Activated naive CD8-positive, alpha-beta T cell treated with anti-CD3 and anti-CD28 coated beads, Interleukin-2, amount 10 ng/mL, durations not matched to agents 7 days and 5 days (primary cell): Measurements from ENCODE around the gene SOD1. TPM values are rescaled to one million over a fixed set of nuclear protein-coding genes. Genes with fewer than 3 reads are reported as not detected.
A peak's percentile ranks its signal among the peaks of the same experiment; 100 is the strongest.
"Not testable (repeated sequence)": the region's sequence is repeated elsewhere in the genome, so short reads cannot be mapped to it uniquely, and the experiment has no call there.

Source experiments
- ATAC-seq: fragments of 150-1000 bp; cut with Tn5 transposase; one replicate; pipeline ENCODE4 v1.10.0; 2021; ENCODE audit warnings: low read depth, moderate library complexity
- POLR2A ChIA-PET: fragments of 350-600 bp; sonication (Branson Sonifier 250); formaldehyde crosslinking; loops from one replicate; lab custom pipeline; 2021; ENCODE audit warnings: antibody characterized with exemption; lab: Charles Lee
- DNase-seq: peaks from one replicate; pipeline ENCODE4 v3.0.0; 2021
- H3K27ac Mint-ChIP-seq: one replicate; pipeline ENCODE4 v1.8.0; 2022; ENCODE audit warnings: mild to moderate bottlenecking, mixed read lengths
- H3K27me3 Mint-ChIP-seq: one replicate; pipeline ENCODE4 v1.8.0; 2022; ENCODE audit warnings: mild to moderate bottlenecking, moderate library complexity, mixed read lengths
- H3K36me3 Mint-ChIP-seq: one replicate; pipeline ENCODE4 v1.8.0; 2021; ENCODE audit warnings: mild to moderate bottlenecking, mixed read lengths
- H3K4me1 Mint-ChIP-seq: one replicate; pipeline ENCODE4 v1.8.0; 2021; ENCODE audit warnings: mixed read lengths
- H3K4me3 Mint-ChIP-seq: one replicate; pipeline ENCODE4 v1.8.0; 2022; ENCODE audit warnings: mild to moderate bottlenecking, moderate library complexity, mixed read lengths
- H3K9me3 Mint-ChIP-seq: one replicate; pipeline ENCODE4 v1.8.0; 2021; ENCODE audit warnings: mixed read lengths
- total RNA-seq, 2 experiments: library from RNA; stranded (reverse); gene quantifications; one replicate each; pipeline ENCODE4 v1.2.3, GENCODE V29; 2021

Gene SOD1
- 100 to 1,000 TPM; 206 to 215 TPM for total RNA-seq

GRCh38 chr21:31659536-31660258 is at the start of gene SOD1:
Gene SOD1, plus strand, starts transcription at chr21:31659693. Its CDS starts 77 bp downstream, at chr21:31659770.
- ATAC-seq = peak; percentile 96
- peaks cover 50% of the 10 kb centered on the region for H3K4me1 Mint-ChIP-seq
- peak within 1 kb of the TSS; percentile 99 for H3K4me3 Mint-ChIP-seq

GRCh38 chr21:31611445-31611844 is 48.0 kb upstream of the SOD1 start:
- peaks cover 5% of the 10 kb centered on the region for H3K4me1 Mint-ChIP-seq
- no peak for ATAC-seq
- no peak for DNase-seq
- H3K27me3 Mint-ChIP-seq = peaks cover 15% of the 10 kb centered on the region
- H3K9me3 Mint-ChIP-seq = peaks cover 9% of the 10 kb centered on the region
- H3K27ac Mint-ChIP-seq = no peak overlapping the region
- no peak overlapping the region for H3K4me3 Mint-ChIP-seq
- POLR2A ChIA-PET = no interaction called here
- peaks cover 4% of the 10 kb centered on the region for H3K36me3 Mint-ChIP-seq

More at GRCh38 chr21:31659536-31660258, at the start of gene SOD1:
- Mint-ChIP-seq H3K27me3 (no peaks in the 10 kb centered on the region), H3K9me3 (no peaks in the 10 kb centered on the region), H3K36me3 (peaks cover 12% of the 10 kb centered on the region), H3K27ac (peak within 1 kb of the TSS; percentile 99)
- POLR2A ChIA-PET = interaction anchor here (1.0 kb wide), 1 partner anchor 11 kb away, joined by 3 read pairs; no protein-coding TSS in a partner anchor
- DNase-seq = peak; percentile 98

GRCh38 chr21:31612894-31613785 is 46.4 kb upstream of the SOD1 start:
- Mint-ChIP-seq H3K9me3 (peaks cover 9% of the 10 kb centered on the region), H3K4me1 (peaks cover 5% of the 10 kb centered on the region), H3K27me3 (peaks cover 13% of the 10 kb centered on the region)

GRCh38 chr21:31614705-31615104 is 44.8 kb upstream of the SOD1 start:
- Mint-ChIP-seq H3K9me3 (peaks cover 13% of the 10 kb centered on the region), H3K27ac (no peak overlapping the region), H3K4me1 (peaks cover 12% of the 10 kb centered on the region), H3K36me3 (peaks cover 6% of the 10 kb centered on the region), H3K27me3 (peaks cover 13% of the 10 kb centered on the region), H3K4me3 (no peak overlapping the region)
- ATAC-seq (no peak), DNase-seq (no peak)
- POLR2A ChIA-PET = no interaction called here

More at GRCh38 chr21:31612894-31613785, 46.4 kb upstream of the SOD1 start:
- POLR2A ChIA-PET = no interaction called here
- H3K4me3 Mint-ChIP-seq = no peak overlapping the region
- peaks cover 4% of the 10 kb centered on the region for H3K36me3 Mint-ChIP-seq
- DNase-seq (no peak), ATAC-seq (no peak)
- H3K27ac Mint-ChIP-seq = no peak overlapping the region

GRCh38 chr21:31616216-31616615 is 43.3 kb upstream of the SOD1 start:
- H3K36me3 Mint-ChIP-seq = peaks cover 4% of the 10 kb centered on the region
- ATAC-seq = no peak

GRCh38 chr21:31618696-31619430 is 40.6 kb upstream of the SOD1 start:
- H3K36me3 Mint-ChIP-seq = peaks cover 2% of the 10 kb centered on the region
- DNase-seq (no peak), ATAC-seq (no peak)
- no peak overlapping the region for H3K27ac Mint-ChIP-seq
- POLR2A ChIA-PET = interaction anchor here (0.6 kb wide), 1 partner anchor 866 kb away, joined by 3 read pairs; no protein-coding TSS in a partner anchor
- no peak overlapping the region for H3K4me3 Mint-ChIP-seq
- peaks cover 13% of the 10 kb centered on the region for H3K4me1 Mint-ChIP-seq
- H3K27me3 Mint-ChIP-seq = no peaks in the 10 kb centered on the region
- H3K9me3 Mint-ChIP-seq = peaks cover 5% of the 10 kb centered on the region

More at GRCh38 chr21:31616216-31616615, 43.3 kb upstream of the SOD1 start:
- Mint-ChIP-seq H3K4me3 (no peak overlapping the region), H3K27ac (no peak overlapping the region), H3K27me3 (peaks cover 9% of the 10 kb centered on the region), H3K9me3 (peaks cover 12% of the 10 kb centered on the region), H3K4me1 (peaks cover 12% of the 10 kb centered on the region)
- POLR2A ChIA-PET = no interaction called here
- no peak for DNase-seq

- peak; percentile 85 for ATAC-seq
- Mint-ChIP-seq H3K36me3 (peaks cover 2% of the 10 kb centered on the region), H3K4me1 (peaks cover 13% of the 10 kb centered on the region), H3K4me3 (peak overlapping the region; percentile 1), H3K27ac (no peak overlapping the region), H3K27me3 (no peaks in the 10 kb centered on the region), H3K9me3 (peaks cover 5% of the 10 kb centered on the region)
- POLR2A ChIA-PET = no interaction called here
- DNase-seq = no peak
Measured at GRCh38 chr21:31622397-31622796, 37.1 kb upstream of the SOD1 start.

- DNase-seq (no peak), ATAC-seq (no peak)
- POLR2A ChIA-PET = no interaction called here
- peaks cover 2% of the 10 kb centered on the region for H3K36me3 Mint-ChIP-seq
- peaks cover 11% of the 10 kb centered on the region for H3K4me1 Mint-ChIP-seq
- H3K9me3 Mint-ChIP-seq = peaks cover 5% of the 10 kb centered on the region
- no peak overlapping the region for H3K27ac Mint-ChIP-seq
- H3K27me3 Mint-ChIP-seq = no peaks in the 10 kb centered on the region
- no peak overlapping the region for H3K4me3 Mint-ChIP-seq
Measured at GRCh38 chr21:31623664-31624063, 35.8 kb upstream of the SOD1 start.

GRCh38 chr21:31624181-31624580 is 35.3 kb upstream of the SOD1 start:
- DNase-seq (no peak), ATAC-seq (no peak)
- POLR2A ChIA-PET = no interaction called here
- H3K9me3 Mint-ChIP-seq = peaks cover 1% of the 10 kb centered on the region
- peaks cover 7% of the 10 kb centered on the region for H3K4me1 Mint-ChIP-seq
- H3K27me3 Mint-ChIP-seq = no peaks in the 10 kb centered on the region
- no peak overlapping the region for H3K4me3 Mint-ChIP-seq
- H3K27ac Mint-ChIP-seq = no peak overlapping the region
- peaks cover under 1% of the 10 kb centered on the region for H3K36me3 Mint-ChIP-seq

- ATAC-seq (no peak), DNase-seq (no peak)
- Mint-ChIP-seq H3K27me3 (no peaks in the 10 kb centered on the region), H3K9me3 (no peaks in the 10 kb centered on the region), H3K27ac (no peak overlapping the region), H3K36me3 (no peaks in the 10 kb centered on the region), H3K4me1 (peaks cover 7% of the 10 kb centered on the region), H3K4me3 (no peak overlapping the region)
- POLR2A ChIA-PET = no interaction called here
Measured at GRCh38 chr21:31624961-31625491, 34.5 kb upstream of the SOD1 start.

GRCh38 chr21:31629972-31630711 is 29.4 kb upstream of the SOD1 start:
- ATAC-seq (no peak), DNase-seq (no peak)
- Mint-ChIP-seq H3K27me3 (peaks cover 4% of the 10 kb centered on the region), H3K4me1 (no peaks in the 10 kb centered on the region), H3K4me3 (no peak overlapping the region), H3K36me3 (peaks cover 1% of the 10 kb centered on the region), H3K9me3 (peaks cover 1% of the 10 kb centered on the region), H3K27ac (no peak overlapping the region)
- POLR2A ChIA-PET = no interaction called here

GRCh38 chr21:31631881-31632280 is 27.6 kb upstream of the SOD1 start:
- POLR2A ChIA-PET, H3K36me3 Mint-ChIP-seq, ATAC-seq, DNase-seq, H3K9me3 Mint-ChIP-seq, H3K27ac Mint-ChIP-seq, H3K4me1 Mint-ChIP-seq, H3K4me3 Mint-ChIP-seq, H3K27me3 Mint-ChIP-seq: not testable (repeated sequence)
